HG02943 (cell line): ENCODE results near the gene MASP1.

Experiments
- ATAC-seq: cut with Tn5 transposase; IDR thresholded peaks from one replicate; pipeline ENCODE4 v1.9.1; 2021; ENCODE audit warnings: mild to moderate bottlenecking, low read depth, moderate library complexity; ENCODE audit not compliant: unreplicated experiment

The MASP1 gene

DNA sequence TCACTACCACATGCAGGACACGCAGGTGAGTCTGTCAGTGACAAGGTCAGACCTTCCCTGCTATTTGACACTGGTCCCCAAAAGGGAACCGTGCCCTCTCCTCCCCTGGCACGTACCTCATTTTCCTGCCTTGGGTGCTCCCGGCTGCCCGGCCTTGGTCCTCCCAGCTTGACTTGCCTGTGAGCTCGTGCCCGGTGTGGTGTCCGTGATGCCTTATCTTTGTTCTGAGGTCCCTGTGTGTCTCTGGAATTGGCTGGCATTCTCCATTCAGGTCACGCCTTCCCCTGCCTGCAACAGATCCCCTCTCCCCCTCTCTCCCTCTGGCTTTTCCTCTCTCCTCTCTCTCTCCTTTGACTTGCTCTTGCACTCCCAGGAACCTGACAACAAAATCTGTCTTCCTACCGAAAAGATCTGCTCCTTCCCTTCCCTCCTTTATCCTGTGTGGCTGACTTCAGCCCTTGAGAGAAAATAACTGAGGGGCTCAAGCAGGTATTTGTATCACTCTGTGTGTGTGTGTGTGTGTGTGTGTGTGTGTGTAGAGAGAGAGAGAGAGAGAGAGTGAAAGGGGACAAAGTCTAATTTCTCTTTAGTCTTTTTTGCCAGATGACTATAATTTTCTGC lies at the start of gene MASP1:
Gene MASP1 (minus strand): TSS at position 226 of the 621 bp plus-strand sequence. CDS start 105 bp downstream, at position 121.
- ATAC-seq = no peak

DNA sequence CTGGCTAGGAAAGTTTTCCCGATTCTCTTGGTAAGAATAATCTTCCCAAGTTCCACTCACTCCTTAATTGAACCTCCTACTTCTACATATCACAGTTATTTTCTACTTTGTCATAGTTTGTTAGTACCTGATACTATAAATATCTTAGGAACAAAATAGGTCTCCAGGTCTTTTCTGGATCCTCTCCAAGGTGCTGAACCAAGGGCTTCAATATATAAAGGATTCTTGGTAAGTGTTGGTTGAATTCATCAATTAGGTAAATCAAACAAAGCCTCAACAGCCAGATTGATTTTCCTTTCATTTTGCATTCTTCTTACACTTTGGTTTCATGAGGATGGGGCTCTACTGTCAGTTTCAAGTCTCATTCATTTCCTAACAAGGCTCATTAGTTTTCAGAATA lies 49.0 kb upstream of the MASP1 start:
- ATAC-seq = no peak

GRCh38 chr3:187336322-187336721 lies 44.8 kb upstream of the MASP1 start:
- ATAC-seq = no peak

GRCh38 chr3:187334904-187335303 lies 43.4 kb upstream of the MASP1 start:
- ATAC-seq = no peak

- no peak for ATAC-seq
Observed at GRCh38 chr3:187328691-187329090, 37.2 kb upstream of the MASP1 start.

DNA sequence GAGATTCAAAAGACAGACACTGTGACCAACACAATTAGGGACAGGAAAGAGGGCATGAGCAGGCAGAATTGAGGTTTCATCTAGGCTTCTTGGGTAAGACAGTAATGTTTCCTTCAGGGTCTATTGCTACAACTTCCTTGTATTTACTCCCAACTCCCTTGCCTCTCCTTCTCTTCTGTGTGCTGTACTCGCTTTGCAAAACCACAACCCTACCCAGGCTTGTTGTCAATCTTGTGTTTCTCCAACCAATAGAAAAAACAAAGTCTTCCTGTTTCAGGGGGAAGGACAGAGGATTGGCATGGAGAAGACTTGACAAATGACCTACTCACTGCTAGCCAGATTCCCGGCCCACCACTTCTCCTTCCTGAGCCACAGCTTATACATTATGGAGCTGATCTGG lies 36.3 kb upstream of the MASP1 start:
- ATAC-seq = no peak

GRCh38 chr3:187325632-187326031 lies 34.1 kb upstream of the MASP1 start:
- ATAC-seq = no peak

DNA sequence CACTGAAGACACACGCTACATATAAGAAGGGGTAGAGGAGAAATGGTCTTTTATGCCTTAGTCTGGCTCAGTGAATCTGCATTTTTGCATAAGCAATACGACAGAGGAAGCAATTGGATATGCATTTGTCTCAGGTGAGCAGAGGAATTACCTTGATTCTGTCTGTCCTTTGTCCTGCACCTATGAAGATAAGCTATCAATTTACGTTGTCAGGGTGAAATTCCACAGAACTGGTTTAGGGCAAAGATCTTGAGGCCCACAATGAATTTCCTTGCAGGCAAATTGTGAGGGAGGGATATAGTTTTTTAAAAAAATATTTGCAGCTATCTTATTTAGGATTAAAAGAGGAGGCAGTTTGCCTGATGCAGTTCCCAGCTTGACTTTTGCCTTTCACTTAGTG lies 31.6 kb upstream of the MASP1 start:
- ATAC-seq = no peak

DNA sequence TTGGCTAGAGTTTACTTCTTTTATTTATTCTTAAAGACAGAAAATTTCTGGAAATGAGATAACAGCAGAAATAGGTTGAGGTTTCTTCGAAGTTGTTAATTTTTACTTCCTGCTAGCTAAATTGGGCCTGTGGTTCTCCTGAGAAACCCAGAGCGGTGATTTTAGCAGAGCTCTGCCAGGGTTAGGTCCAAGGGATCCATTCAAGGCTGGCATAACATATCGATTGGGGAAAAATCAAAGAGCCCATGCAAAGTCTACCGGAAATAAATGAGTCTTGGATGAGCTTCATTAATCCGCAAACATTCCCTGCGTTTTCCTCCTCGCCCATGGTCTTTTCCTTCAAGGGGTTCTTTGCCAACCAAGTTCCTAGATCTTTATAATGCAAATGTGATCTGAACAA lies 30.8 kb upstream of the MASP1 start:
- ATAC-seq = no peak

- no peak for ATAC-seq
Observed at GRCh38 chr3:187321766-187322165, 30.2 kb upstream of the MASP1 start.

GRCh38 chr3:187319699-187320302 lies 28.3 kb upstream of the MASP1 start:
- no peak for ATAC-seq

DNA sequence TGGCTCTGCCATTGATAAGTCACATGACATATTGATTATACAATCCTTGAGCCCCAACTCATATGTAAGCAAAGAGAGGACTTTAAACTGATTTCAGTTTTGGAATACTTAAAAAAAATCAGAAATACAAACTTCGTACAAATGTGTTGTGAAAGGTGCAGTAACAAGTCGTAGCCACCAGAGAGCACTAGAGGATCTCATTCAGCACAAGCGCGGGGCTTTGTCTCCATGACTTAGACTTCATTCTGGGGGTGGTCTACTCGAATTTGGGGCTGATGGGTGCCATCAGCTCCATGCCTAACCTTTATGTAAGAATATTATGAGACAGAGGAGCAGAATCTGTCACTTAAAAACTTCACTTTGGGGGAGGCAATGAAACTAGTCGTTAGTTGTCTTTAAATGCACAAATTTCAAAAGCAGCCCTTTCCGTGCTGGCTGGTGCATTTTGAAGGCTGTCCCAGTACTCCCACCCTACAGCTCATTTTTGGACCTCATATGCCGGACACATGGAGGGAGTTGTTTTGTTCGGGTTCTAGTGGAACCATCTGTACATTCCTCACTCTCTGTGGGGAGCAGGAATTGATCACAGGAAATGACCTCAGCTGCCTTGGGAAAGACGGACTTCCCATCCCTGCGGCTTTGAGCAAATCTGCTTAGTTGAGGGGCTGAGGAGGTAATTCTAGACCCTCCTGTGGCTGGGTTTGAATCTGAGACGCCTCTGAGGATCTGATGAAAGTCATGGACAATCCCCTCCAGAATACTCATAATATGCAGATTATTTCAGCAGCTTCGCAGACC lies 27.5 kb upstream of the MASP1 start:
- no peak for ATAC-seq

- no peak for ATAC-seq
Observed at GRCh38 chr3:187315872-187316271, 24.3 kb upstream of the MASP1 start.

DNA sequence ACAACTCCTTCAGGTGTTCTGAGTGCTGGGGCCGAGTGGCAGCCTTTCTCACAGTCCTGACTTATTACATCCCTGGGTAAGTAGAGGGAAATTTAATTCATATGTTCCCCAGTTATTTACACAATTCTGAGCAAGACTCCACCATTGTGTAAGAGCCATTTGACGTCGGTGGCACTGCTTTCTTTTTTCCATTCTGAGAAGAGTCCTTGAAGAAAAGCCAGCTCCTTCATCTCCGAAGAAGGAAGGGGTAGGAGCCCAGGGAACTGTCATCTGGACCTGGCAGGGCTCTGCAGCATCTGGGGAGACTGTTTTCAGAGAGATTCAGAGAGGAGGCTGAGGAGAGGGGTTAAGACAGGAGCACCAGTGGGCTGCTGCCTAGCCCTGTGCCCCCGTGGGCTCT lies 22.6 kb upstream of the MASP1 start:
- no peak for ATAC-seq

DNA sequence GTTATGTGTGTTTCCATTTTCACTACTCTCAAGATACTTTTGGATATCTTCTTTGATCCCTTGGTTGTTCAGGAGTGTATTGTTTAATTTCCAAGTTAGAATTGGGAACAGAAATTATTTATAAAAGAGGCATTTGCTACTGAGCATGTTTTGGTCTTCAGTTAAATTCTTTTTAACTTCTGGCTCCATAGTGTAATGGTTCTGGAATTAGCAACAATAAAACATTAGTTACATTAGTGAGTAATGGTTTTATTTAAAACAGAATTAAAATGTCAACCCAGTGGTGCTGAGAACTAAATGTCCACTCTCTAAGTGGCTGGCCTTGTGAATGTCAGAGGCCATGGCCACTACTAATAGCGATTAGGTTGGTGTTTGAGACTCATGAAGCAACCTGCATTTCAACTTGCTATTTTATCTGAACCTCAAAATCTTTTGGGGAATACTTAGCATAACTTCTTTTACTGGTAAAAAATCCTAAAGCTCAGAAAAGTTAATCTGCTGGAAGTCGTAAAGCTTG lies 19.5 kb upstream of the MASP1 start:
- no peak for ATAC-seq

DNA sequence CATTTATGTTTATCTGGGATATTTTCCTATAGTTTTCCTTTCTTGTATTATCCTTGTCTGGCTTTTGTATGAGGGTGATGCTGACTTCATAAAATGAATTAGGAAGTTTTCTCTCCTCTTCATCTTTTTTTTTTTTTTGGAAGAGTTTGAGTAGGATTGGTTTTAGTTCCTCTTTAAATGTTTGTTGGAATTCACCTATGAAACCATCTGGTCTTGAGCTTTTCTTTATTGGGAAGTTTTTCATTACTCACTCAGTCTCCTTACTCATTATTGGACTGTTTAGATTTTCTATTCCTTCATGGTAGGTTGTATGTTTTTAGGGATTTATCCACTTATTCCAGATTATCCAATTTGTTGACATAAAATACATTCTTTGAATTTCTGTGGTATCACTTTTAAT lies 18.7 kb upstream of the MASP1 start:
- no peak for ATAC-seq

DNA sequence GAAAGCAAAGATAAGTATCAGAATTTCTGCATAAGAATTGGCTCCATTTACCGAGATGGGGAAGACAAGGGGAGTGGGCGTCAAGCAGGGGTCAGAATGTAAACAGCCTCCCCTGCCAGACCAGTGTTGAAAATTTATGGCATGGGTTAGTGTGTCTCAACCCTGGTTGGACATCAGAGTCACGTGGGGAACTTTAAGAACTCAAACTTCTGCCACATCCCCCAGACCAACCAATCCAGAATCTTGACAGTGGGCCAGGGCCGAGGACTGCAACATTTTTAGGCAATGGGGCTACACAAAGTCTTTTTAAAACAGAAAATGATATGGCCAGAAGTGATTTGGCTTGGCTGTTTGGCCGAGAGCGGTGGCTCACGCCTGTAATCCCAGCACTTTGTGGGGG lies 14.3 kb upstream of the MASP1 start:
- no peak for ATAC-seq

- ATAC-seq = no peak
Observed at GRCh38 chr3:187299611-187300010, 8.1 kb upstream of the MASP1 start.

DNA sequence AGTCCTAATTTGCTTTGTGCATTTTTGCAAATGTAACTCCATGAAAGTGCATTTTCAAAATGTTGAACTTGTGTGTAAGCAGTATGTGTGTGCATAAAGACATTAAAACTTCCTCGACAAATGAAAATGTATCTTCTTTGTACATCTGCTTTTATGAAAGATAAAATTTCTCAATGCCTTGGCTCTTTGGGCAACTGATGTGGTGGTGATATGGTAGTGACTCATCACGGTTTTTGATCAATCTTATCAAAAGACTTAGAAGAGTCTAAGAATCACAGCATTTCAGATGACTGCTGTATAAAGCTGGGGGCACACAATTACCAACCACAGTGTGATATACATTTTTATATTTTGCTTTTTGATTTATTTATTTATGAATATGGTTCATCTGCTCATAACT lies 5.4 kb upstream of the MASP1 start:
- no peak for ATAC-seq

GRCh38 chr3:187296058-187296457 lies 4.5 kb upstream of the MASP1 start:
- no peak for ATAC-seq

- ATAC-seq = no peak
Observed at GRCh38 chr3:187295316-187296034, 3.9 kb upstream of the MASP1 start.
